ENCODE data around the gene ELOVL7. TPM values are rescaled to one million over a fixed set of nuclear protein-coding genes. Genes with fewer than 3 reads are reported as not detected.

The ELOVL7 gene
- polyA plus RNA-seq, 2 of the 4 experiments (the other 2 are of a cell fraction): 8.3 to 12.3 TPM

DNA sequence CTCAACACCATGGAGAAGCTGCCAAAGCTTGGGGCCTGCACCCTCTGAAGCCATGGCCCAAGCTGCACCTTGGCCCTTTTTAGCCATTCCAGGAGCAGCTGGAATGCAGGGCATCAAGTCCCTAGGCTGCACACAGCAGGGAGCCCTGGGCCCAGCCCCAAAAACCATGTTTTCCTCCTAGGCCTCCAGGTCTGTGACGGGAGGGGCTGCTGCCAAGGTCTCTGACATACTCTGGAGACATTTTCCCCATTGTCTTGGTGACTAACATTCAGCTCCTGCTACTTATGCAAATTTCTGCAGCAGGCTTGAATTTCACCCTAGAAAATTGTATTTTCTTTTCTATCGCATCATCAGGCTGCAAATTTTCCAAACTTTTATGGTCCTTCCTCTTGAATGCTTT, 64.6 kb downstream of the ELOVL7 start:
- peak overlapping the region in 1 of 2 experiments; percentile 48; a peak in 2 of 6 replicates for H3K27ac ChIP-seq
- no peak for FAIRE-seq
- no peak for TF ChIP-seq RCOR1 (IDR thresholded peaks at IDR 0.05; ENCODE audit: low read depth, low read length)
- no peak for TF ChIP-seq HOXA7 (CRISPR knock-in tag; IDR thresholded peaks at IDR 0.05)
- no peak for TF ChIP-seq CBX2 (IDR thresholded peaks at IDR 0.05; ENCODE audit: borderline replicate concordance, low read depth)
- no peak for TF ChIP-seq ZFP36 (IDR thresholded peaks at IDR 0.05; ENCODE audit: borderline replicate concordance, partially characterized antibody)
- TF ChIP-seq KDM1A (IDR thresholded peaks at IDR 0.05; ENCODE audit: low read depth): no peak
- TF ChIP-seq, protein P1, sequence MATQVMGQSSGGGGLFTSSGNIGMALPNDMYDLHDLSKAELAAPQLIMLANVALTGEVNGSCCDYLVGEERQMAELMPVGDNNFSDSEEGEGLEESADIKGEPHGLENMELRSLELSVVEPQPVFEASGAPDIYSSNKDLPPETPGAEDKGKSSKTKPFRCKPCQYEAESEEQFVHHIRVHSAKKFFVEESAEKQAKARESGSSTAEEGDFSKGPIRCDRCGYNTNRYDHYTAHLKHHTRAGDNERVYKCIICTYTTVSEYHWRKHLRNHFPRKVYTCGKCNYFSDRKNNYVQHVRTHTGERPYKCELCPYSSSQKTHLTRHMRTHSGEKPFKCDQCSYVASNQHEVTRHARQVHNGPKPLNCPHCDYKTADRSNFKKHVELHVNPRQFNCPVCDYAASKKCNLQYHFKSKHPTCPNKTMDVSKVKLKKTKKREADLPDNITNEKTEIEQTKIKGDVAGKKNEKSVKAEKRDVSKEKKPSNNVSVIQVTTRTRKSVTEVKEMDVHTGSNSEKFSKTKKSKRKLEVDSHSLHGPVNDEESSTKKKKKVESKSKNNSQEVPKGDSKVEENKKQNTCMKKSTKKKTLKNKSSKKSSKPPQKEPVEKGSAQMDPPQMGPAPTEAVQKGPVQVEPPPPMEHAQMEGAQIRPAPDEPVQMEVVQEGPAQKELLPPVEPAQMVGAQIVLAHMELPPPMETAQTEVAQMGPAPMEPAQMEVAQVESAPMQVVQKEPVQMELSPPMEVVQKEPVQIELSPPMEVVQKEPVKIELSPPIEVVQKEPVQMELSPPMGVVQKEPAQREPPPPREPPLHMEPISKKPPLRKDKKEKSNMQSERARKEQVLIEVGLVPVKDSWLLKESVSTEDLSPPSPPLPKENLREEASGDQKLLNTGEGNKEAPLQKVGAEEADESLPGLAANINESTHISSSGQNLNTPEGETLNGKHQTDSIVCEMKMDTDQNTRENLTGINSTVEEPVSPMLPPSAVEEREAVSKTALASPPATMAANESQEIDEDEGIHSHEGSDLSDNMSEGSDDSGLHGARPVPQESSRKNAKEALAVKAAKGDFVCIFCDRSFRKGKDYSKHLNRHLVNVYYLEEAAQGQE (IDR thresholded peaks at IDR 0.05): no peak
- no peak for TF ChIP-seq RAD21 (conservative IDR thresholded peaks at IDR 0.05 in 1 of 2, IDR thresholded peaks at IDR 0.05 in 1 of 2)
- no peak for TF ChIP-seq ZSCAN20 (CRISPR knock-in tag; IDR thresholded peaks at IDR 0.05)
- TF ChIP-seq HOXB13 (CRISPR knock-in tag; IDR thresholded peaks at IDR 0.05; ENCODE audit: low read depth): no peak
- TF ChIP-seq EP300 (IDR thresholded peaks at IDR 0.05): no peak
- TF ChIP-seq, protein P2, sequence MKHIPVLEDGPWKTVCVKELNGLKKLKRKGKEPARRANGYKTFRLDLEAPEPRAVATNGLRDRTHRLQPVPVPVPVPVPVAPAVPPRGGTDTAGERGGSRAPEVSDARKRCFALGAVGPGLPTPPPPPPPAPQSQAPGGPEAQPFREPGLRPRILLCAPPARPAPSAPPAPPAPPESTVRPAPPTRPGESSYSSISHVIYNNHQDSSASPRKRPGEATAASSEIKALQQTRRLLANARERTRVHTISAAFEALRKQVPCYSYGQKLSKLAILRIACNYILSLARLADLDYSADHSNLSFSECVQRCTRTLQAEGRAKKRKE (CRISPR knock-in tag; IDR thresholded peaks at IDR 0.05; ENCODE audit: low read depth): no peak
- TF ChIP-seq, protein P3, sequence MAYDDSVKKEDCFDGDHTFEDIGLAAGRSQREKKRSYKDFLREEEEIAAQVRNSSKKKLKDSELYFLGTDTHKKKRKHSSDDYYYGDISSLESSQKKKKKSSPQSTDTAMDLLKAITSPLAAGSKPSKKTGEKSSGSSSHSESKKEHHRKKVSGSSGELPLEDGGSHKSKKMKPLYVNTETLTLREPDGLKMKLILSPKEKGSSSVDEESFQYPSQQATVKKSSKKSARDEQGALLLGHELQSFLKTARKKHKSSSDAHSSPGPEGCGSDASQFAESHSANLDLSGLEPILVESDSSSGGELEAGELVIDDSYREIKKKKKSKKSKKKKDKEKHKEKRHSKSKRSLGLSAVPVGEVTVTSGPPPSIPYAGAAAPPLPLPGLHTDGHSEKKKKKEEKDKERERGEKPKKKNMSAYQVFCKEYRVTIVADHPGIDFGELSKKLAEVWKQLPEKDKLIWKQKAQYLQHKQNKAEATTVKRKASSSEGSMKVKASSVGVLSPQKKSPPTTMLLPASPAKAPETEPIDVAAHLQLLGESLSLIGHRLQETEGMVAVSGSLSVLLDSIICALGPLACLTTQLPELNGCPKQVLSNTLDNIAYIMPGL (CRISPR knock-in tag; IDR thresholded peaks at IDR 0.05; ENCODE audit: borderline replicate concordance): no peak
- TF ChIP-seq, protein P4, sequence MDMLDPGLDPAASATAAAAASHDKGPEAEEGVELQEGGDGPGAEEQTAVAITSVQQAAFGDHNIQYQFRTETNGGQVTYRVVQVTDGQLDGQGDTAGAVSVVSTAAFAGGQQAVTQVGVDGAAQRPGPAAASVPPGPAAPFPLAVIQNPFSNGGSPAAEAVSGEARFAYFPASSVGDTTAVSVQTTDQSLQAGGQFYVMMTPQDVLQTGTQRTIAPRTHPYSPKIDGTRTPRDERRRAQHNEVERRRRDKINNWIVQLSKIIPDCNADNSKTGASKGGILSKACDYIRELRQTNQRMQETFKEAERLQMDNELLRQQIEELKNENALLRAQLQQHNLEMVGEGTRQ (IDR thresholded peaks at IDR 0.05): no peak

DNA sequence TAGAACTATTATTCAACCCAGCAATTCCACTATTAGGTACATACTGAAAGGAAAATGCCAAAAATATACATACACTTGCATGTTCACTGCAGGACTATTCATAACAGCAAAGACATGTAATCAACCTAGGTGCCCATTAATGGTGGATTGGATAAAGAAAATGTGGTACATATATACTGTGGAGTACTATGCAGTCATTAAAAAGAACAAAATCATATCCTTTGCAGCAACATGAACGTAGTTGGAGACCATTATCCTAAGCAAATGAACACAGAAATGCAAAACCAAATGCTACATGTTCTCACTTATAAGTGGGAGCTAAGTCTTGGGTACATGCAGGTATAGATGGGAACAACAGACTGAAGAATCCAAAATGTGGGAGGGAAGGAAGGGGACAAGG, 67.7 kb downstream of the ELOVL7 start:
- CTCF ChIA-PET: interaction anchor here (0.9 kb wide), 1 partner anchor 976 kb away, joined by 3 read pairs; no protein-coding TSS in a partner anchor

More for the DNA sequence above, 64.6 kb downstream of the ELOVL7 start:
- CTCF ChIA-PET: interaction anchor here (1.0 to 1.5 kb wide), 2 partner anchors 37 to 79 kb away, joined by 3 read pairs; partner anchors contain the start of gene DEPDC1B
- Histone ChIP-seq H3K4me3 (no peak overlapping the region), H3K4me2 (peak overlapping the region; percentile 41), H3K9me3 (no peaks in the 10 kb centered on the region), H3K4me1 (peaks cover 21% of the 10 kb centered on the region)
- DNase-seq (ENCODE audit: low read depth in 1 of 2, low spot score in 1 of 2) (peak in 1 of 2 experiments; percentile 14), ATAC-seq (peak in 1 of 2 experiments; percentile 45; a peak in 3 of 6 replicates)
- POLR2A ChIA-PET: no interaction called here
- 87% methylated on average over 2 of the region's 2 CpGs for WGBS (ENCODE audit: missing lambda C conversion rate)

More for the DNA sequence above, 67.7 kb downstream of the ELOVL7 start:
- POLR2A ChIA-PET: no interaction called here
- Histone ChIP-seq H3K4me1 (peaks cover 21% of the 10 kb centered on the region), H3K4me3 (no peak overlapping the region), H3K9me3 (no peaks in the 10 kb centered on the region), H3K4me2 (no peak overlapping the region), H3K27ac (no peak overlapping the region)
- TF ChIP-seq HEYL (CRISPR knock-in tag; IDR thresholded peaks at IDR 0.05): no peak
- TF ChIP-seq, protein P5, sequence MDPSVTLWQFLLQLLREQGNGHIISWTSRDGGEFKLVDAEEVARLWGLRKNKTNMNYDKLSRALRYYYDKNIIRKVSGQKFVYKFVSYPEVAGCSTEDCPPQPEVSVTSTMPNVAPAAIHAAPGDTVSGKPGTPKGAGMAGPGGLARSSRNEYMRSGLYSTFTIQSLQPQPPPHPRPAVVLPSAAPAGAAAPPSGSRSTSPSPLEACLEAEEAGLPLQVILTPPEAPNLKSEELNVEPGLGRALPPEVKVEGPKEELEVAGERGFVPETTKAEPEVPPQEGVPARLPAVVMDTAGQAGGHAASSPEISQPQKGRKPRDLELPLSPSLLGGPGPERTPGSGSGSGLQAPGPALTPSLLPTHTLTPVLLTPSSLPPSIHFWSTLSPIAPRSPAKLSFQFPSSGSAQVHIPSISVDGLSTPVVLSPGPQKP (IDR thresholded peaks at IDR 0.05; ENCODE audit: low read depth, low read length): no peak
- TF ChIP-seq, protein P6, sequence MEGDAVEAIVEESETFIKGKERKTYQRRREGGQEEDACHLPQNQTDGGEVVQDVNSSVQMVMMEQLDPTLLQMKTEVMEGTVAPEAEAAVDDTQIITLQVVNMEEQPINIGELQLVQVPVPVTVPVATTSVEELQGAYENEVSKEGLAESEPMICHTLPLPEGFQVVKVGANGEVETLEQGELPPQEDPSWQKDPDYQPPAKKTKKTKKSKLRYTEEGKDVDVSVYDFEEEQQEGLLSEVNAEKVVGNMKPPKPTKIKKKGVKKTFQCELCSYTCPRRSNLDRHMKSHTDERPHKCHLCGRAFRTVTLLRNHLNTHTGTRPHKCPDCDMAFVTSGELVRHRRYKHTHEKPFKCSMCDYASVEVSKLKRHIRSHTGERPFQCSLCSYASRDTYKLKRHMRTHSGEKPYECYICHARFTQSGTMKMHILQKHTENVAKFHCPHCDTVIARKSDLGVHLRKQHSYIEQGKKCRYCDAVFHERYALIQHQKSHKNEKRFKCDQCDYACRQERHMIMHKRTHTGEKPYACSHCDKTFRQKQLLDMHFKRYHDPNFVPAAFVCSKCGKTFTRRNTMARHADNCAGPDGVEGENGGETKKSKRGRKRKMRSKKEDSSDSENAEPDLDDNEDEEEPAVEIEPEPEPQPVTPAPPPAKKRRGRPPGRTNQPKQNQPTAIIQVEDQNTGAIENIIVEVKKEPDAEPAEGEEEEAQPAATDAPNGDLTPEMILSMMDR (IDR thresholded peaks at IDR 0.05): no peak
- TF ChIP-seq, protein P2 (CRISPR knock-in tag; IDR thresholded peaks at IDR 0.05; ENCODE audit: low read depth): no peak
- no peak for TF ChIP-seq KDM1A (IDR thresholded peaks at IDR 0.05; ENCODE audit: low read depth)
- TF ChIP-seq CBX2 (IDR thresholded peaks at IDR 0.05; ENCODE audit: borderline replicate concordance, low read depth): no peak
- TF ChIP-seq CHD2 (IDR thresholded peaks at IDR 0.05; ENCODE audit: low read length, partially characterized antibody): no peak
- TF ChIP-seq KDM5A (IDR thresholded peaks at IDR 0.05): no peak
- no peak for TF ChIP-seq FOSB (CRISPR knock-in tag; IDR thresholded peaks at IDR 0.05)
- no peak for TF ChIP-seq SREBF2 (IDR thresholded peaks at IDR 0.05)
- WGBS (ENCODE audit: missing lambda C conversion rate): 19% methylated on average over 1 of the region's 1 CpG
- FAIRE-seq (no peak), ATAC-seq (no peak), DNase-seq (ENCODE audit: low read depth in 1 of 2, low spot score in 1 of 2) (no peak)

All from A549 (cell line).